ENCODE results near the gene LRRC4C. TPM values are rescaled to one million over a fixed set of nuclear protein-coding genes. Genes with fewer than 3 reads are reported as not detected.

LRRC4C gene
- total RNA-seq, 2 donors from 2014 or later = 0.95 to 3.2 TPM

GRCh38 chr11:41320653-41321052 lies 138.8 kb downstream of the LRRC4C start:
- Histone ChIP-seq H3K4me3 (no peak overlapping the region), H3K27ac (no peak overlapping the region), H3K27me3 (replicated peaks; ENCODE audit: insufficient read depth) (no peaks in the 10 kb centered on the region), H3K9me3 (no peaks in the 10 kb centered on the region), H3K4me1 (ENCODE audit: control insufficient read depth in 1 of 2, low read depth in 2 of 2) (no peaks in the 10 kb centered on the region), H3K36me3 (no peaks in the 10 kb centered on the region)
- no peak for ATAC-seq (ENCODE audit: insufficient number of reproducible peaks, low FRiP score, low read depth)
- no peak for TF ChIP-seq CTCF (IDR thresholded peaks at IDR 0.05)
- no peak for DNase-seq (ENCODE audit: low spot score)

- H3K4me3 ChIP-seq = no peak overlapping the region
- TF ChIP-seq CTCF (IDR thresholded peaks at IDR 0.05) = no peak
- no peak overlapping the region for H3K27ac ChIP-seq
- ATAC-seq (ENCODE audit: insufficient number of reproducible peaks, low FRiP score, low read depth) (no peak), DNase-seq (ENCODE audit: low spot score) (no peak)
- no peaks in the 10 kb centered on the region for H3K27me3 ChIP-seq (replicated peaks; ENCODE audit: insufficient read depth)
- H3K9me3 ChIP-seq = no peaks in the 10 kb centered on the region
- H3K4me1 ChIP-seq (ENCODE audit: control insufficient read depth in 1 of 2, low read depth in 2 of 2) = no peaks in the 10 kb centered on the region
- H3K36me3 ChIP-seq = no peaks in the 10 kb centered on the region
Measured at GRCh38 chr11:41320238-41320637, 139.2 kb downstream of the LRRC4C start.

GRCh38 chr11:41319434-41319833 lies 140.0 kb downstream of the LRRC4C start:
- ATAC-seq (ENCODE audit: insufficient number of reproducible peaks, low FRiP score, low read depth) = no peak
- H3K4me3 ChIP-seq = no peak overlapping the region
- H3K27me3 ChIP-seq (replicated peaks; ENCODE audit: insufficient read depth) = no peaks in the 10 kb centered on the region
- H3K4me1 ChIP-seq (ENCODE audit: control insufficient read depth in 1 of 2, low read depth in 2 of 2) = no peaks in the 10 kb centered on the region
- no peak for DNase-seq (ENCODE audit: low spot score)
- no peaks in the 10 kb centered on the region for H3K9me3 ChIP-seq
- TF ChIP-seq CTCF (IDR thresholded peaks at IDR 0.05) = no peak
- no peaks in the 10 kb centered on the region for H3K36me3 ChIP-seq
- no peak overlapping the region for H3K27ac ChIP-seq

- no peaks in the 10 kb centered on the region for H3K4me1 ChIP-seq (ENCODE audit: control insufficient read depth in 1 of 2, low read depth in 2 of 2)
- DNase-seq (ENCODE audit: low spot score) (no peak), ATAC-seq (ENCODE audit: insufficient number of reproducible peaks, low FRiP score, low read depth) (no peak)
- H3K9me3 ChIP-seq = no peaks in the 10 kb centered on the region
- TF ChIP-seq CTCF (IDR thresholded peaks at IDR 0.05) = no peak
- no peaks in the 10 kb centered on the region for H3K27me3 ChIP-seq (replicated peaks; ENCODE audit: insufficient read depth)
- no peak overlapping the region for H3K4me3 ChIP-seq
- H3K27ac ChIP-seq = no peak overlapping the region
- H3K36me3 ChIP-seq = no peaks in the 10 kb centered on the region
Measured at GRCh38 chr11:41316751-41317150, 142.7 kb downstream of the LRRC4C start.

GRCh38 chr11:41313226-41313625 lies 146.2 kb downstream of the LRRC4C start:
- H3K9me3 ChIP-seq = no peaks in the 10 kb centered on the region
- no peaks in the 10 kb centered on the region for H3K36me3 ChIP-seq
- no peak for TF ChIP-seq CTCF (IDR thresholded peaks at IDR 0.05)
- no peaks in the 10 kb centered on the region for H3K27me3 ChIP-seq (replicated peaks; ENCODE audit: insufficient read depth)
- ATAC-seq (ENCODE audit: insufficient number of reproducible peaks, low FRiP score, low read depth) = no peak
- DNase-seq (ENCODE audit: low spot score) = no peak
- no peaks in the 10 kb centered on the region for H3K4me1 ChIP-seq (ENCODE audit: control insufficient read depth in 1 of 2, low read depth in 2 of 2)
- no peak overlapping the region for H3K4me3 ChIP-seq
- H3K27ac ChIP-seq = no peak overlapping the region
